GM18951 (cell line): ENCODE results near the gene IKZF2.

Experiments used
- POLR2A ChIP-seq: IDR thresholded peaks from 4 replicates; pipeline ENCODE4 v1.6.1; 2011; ENCODE audit warnings: mild to moderate bottlenecking; ENCODE audit not compliant: insufficient read length, insufficient read depth; ENCODE audit errors: extremely low read depth
- in situ Hi-C: fragments of 300-500 bp; cut with MboI; formaldehyde crosslinking; loops from one replicate; pipeline ENCODE4 v1.12.0; 2022; ENCODE audit warnings: low sequenced_read_pairs, mixed read lengths, inconsistent platforms; ENCODE audit not compliant: unreplicated experiment

The IKZF2 gene

GRCh38 chr2:213021971-213022899 is 129.2 kb downstream of the IKZF2 start:
- in situ Hi-C loops, result loop anchor here (5.0 kb wide), 1 partner anchor 205 kb away; no protein-coding TSS in a partner anchor
- TF ChIP-seq POLR2A, result peak; percentile 58

GRCh38 chr2:213020913-213021312 is 130.5 kb downstream of the IKZF2 start:
- in situ Hi-C loops, result loop anchor here (5.0 kb wide), 1 partner anchor 206 kb away; no protein-coding TSS in a partner anchor

DNA sequence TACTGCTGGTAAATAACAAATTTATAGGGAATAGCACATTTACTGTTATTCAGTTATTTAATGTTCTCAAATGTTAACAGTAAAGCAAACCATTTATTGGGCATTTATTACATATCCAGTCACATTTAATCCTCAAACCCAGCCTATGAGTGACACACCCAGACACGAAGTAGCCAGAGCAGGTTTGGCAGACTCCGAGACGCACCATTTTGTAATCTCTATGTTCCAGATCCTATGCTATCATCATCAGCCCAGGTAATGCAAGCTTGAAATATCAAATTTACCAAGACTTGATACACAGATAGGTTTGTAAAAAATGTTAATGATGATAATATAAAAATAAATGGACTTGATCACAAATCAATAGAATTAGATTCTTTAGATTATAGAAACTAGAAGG is 131.1 kb downstream of the IKZF2 start:
- in situ Hi-C loops, result loop anchor here (5.0 kb wide), 1 partner anchor 207 kb away; no protein-coding TSS in a partner anchor

GRCh38 chr2:213019368-213019767 is 132.0 kb downstream of the IKZF2 start:
- in situ Hi-C loops, result no loop called here

More for the DNA sequence above, 131.1 kb downstream of the IKZF2 start:
- no peak for TF ChIP-seq POLR2A

DNA sequence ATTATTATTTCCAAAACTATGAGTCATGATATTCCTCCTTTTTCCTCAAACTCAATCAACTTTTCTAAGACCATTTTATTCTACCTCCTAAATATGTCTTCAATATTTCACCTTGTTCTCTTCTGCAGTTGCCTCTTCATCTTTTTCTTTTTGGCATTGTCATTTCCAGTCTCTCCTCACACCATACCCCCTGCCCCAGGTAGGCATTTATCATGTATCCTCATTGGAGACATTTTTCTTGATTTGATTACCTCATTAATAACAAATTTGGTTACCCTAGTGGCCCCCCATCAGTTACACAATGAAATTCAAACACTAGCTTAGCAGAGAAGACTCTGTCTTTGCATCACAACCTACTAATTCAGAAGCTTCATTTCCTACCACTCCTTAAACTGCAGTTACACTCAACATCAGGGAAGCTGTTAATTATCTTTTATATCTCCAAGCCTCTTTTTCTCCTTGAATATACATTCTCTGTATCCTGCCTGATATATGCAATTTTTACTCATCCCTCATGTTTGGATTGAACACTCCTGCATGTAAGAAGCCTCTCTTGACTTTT is 133.0 kb downstream of the IKZF2 start:
- TF ChIP-seq POLR2A, result no peak
- in situ Hi-C loops, result no loop called here

More at GRCh38 chr2:213019368-213019767, 132.0 kb downstream of the IKZF2 start:
- no peak for TF ChIP-seq POLR2A

DNA sequence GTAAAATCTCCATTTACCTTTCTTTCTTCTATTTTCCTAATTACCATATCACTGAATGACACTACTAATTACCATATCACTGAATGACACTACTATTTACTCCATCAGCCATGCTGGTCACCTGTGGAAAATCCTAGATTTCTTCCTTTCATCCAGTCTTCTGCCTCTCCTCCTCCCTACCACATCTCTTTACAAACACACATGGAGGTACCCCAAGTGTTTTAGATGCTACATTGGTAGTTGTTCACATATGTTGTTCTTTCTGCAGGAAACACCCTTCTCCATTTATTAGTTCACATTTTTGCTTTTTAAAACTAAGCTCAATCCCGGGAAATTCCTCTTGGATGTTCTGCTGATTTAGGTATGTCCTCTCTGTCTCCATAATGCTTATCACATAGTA is 134.0 kb downstream of the IKZF2 start:
- in situ Hi-C loops, result no loop called here
- no peak for TF ChIP-seq POLR2A

GRCh38 chr2:213016984-213017351 is 134.4 kb downstream of the IKZF2 start:
- TF ChIP-seq POLR2A, result no peak
- in situ Hi-C loops, result no loop called here

DNA sequence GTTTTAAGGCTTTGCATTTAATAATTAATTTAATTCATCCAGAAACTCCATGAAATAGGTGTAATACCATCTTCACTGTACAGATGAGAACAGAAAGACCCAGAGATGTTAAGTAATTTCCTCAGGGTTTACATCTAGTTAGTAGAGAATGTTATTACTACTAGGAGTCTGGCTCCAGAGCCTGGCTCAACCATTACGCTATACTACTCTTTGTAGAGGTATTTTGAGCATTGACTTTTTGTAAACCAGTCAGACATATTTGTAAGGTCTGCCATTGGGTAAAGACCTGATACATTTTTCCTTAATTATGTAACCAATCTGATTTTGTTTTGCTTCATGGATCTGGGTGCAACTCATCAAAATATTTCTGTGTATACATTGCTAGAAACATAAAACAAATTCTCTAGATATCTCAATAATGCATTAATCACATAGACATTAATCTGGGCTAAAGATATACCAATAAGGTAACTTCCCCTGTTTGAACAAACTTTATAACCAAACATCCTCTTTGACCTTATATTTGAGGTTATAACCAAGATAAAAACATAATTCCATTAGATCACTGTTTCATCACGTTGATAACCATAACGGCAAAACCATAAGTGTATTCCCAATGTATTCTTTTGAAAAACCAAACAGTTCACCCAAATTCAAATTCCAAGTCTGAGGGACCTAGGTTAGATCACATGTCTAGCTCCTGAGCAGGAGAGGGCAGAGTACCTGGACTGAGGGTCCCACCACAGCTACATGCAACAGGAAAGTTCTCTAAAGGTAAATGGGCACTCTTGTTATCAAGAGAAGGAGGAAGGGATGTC is 135.0 kb downstream of the IKZF2 start:
- in situ Hi-C loops, result no loop called here
- peak; percentile 9 for TF ChIP-seq POLR2A

- in situ Hi-C loops, result no loop called here
- peak; percentile 40 for TF ChIP-seq POLR2A
These were observed 135.8 kb downstream of the IKZF2 start for GRCh38 chr2:213015387-213016165.

- in situ Hi-C loops, result no loop called here
- TF ChIP-seq POLR2A, result no peak
These were observed 137.4 kb downstream of the IKZF2 start for GRCh38 chr2:213013979-213014378.

- in situ Hi-C loops, result no loop called here
- TF ChIP-seq POLR2A, result no peak
These were observed 139.9 kb downstream of the IKZF2 start for GRCh38 chr2:213011505-213011904.

DNA sequence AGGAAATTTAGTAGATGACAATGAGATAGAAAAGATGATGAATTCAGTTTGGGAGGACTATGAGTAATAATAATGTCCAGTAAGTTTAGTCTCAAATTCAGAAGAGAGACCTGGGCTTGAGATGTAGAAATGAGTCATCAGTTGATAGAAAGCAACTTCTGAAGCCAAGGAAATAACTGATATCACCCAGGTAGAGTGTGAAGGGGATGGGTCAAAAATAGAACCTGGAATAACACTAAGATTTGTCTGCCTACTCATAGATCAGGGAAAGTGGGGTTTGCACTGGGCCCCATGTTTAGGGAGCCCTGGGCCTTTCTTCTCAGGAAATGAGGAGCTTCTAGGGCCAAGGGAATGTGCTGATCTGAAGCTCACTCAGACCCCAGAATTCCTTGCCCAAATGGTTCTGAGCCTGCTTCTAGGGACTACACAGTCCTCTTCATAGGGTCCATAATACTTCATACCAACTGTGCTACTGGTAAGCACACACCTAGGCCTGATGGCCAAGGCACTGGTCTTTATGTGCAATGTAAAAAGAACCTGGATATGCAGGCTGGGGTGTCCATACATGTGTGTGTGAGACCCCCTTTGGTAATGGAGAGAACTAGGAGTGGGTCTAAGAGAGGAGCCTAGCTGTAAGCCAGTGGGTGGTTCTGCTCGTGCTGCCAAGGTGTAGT is 141.2 kb downstream of the IKZF2 start:
- in situ Hi-C loops, result no loop called here
- no peak for TF ChIP-seq POLR2A
